ENCODE measurements around the gene MAST1.
"Not testable (repeated sequence)": the region's sequence is repeated elsewhere in the genome, so short reads cannot be mapped to it uniquely, and the experiment has no call there.

The MAST1 gene

GRCh38 chr19:12872255-12872654 is 33.9 kb downstream of the MAST1 start:
- DNase-seq (ENCODE audit: low spot score), result peak; percentile 15

GRCh38 chr19:12872941-12873890 is 34.9 kb downstream of the MAST1 start:
- peak; percentile 67 for DNase-seq (ENCODE audit: low spot score)

GRCh38 chr19:12873891-12874745 is 35.8 kb downstream of the MAST1 start:
- DNase-seq (ENCODE audit: low spot score), result no peak

GRCh38 chr19:12875086-12875485 is 36.8 kb downstream of the MAST1 start:
- no peak for DNase-seq (ENCODE audit: low spot score)

GRCh38 chr19:12880551-12881171 is 42.3 kb downstream of the MAST1 start:
- DNase-seq (ENCODE audit: low spot score), result peak; percentile 60

GRCh38 chr19:12881172-12881808 is 43.0 kb downstream of the MAST1 start, which contains the start of gene DNASE2:
Gene DNASE2, minus strand, starts transcription at chr19:12881449. Its CDS starts 74 bp downstream, at chr19:12881375.
- DNase-seq (ENCODE audit: low spot score), result peak; percentile 95

GRCh38 chr19:12882589-12882988 is 44.3 kb downstream of the MAST1 start:
- no peak for DNase-seq (ENCODE audit: low spot score)

- DNase-seq (ENCODE audit: low spot score), result no peak
Measured at GRCh38 chr19:12884202-12884601, 45.9 kb downstream of the MAST1 start.

- no peak for DNase-seq (ENCODE audit: low spot score)
Measured at GRCh38 chr19:12884627-12884925, 46.3 kb downstream of the MAST1 start.

- DNase-seq (ENCODE audit: low spot score), result peak; percentile 83
Measured at GRCh38 chr19:12884926-12885748, 46.8 kb downstream of the MAST1 start.

- no peak for DNase-seq (ENCODE audit: low spot score)
Measured at GRCh38 chr19:12885749-12886650, 47.7 kb downstream of the MAST1 start.

- no peak for DNase-seq (ENCODE audit: low spot score)
Measured at GRCh38 chr19:12886651-12886968, 48.3 kb downstream of the MAST1 start.

- DNase-seq (ENCODE audit: low spot score), result no peak
Measured at GRCh38 chr19:12886969-12887747, 48.8 kb downstream of the MAST1 start, which contains the start of gene KLF1. Gene KLF1, minus strand, starts transcription at chr19:12887201. Its CDS starts 61 bp downstream, at chr19:12887140.

GRCh38 chr19:12888006-12888603 is 49.8 kb downstream of the MAST1 start:
- DNase-seq (ENCODE audit: low spot score), result no peak

GRCh38 chr19:12890299-12890786 is 52.0 kb downstream of the MAST1 start:
- not testable (repeated sequence) for DNase-seq (ENCODE audit: low spot score)

- peak; percentile 95 for DNase-seq (ENCODE audit: low spot score)
Measured at GRCh38 chr19:12890787-12891552, 52.7 kb downstream of the MAST1 start, which contains the start of gene GCDH. Gene GCDH, plus strand, starts transcription at chr19:12891160. Its CDS starts 145 bp downstream, at chr19:12891305.

GRCh38 chr19:12891553-12892021 is 53.3 kb downstream of the MAST1 start:
- no peak for DNase-seq (ENCODE audit: low spot score)
